HG03520 (cell line): ENCODE measurements around the gene GPA33.

ENCODE experiments used
- ATAC-seq: cut with Tn5 transposase; IDR thresholded peaks from one replicate; pipeline ENCODE4 v1.9.1; 2021; ENCODE audit warnings: mild to moderate bottlenecking, moderate library complexity; ENCODE audit not compliant: unreplicated experiment

The GPA33 gene

GRCh38 chr1:167118188-167118587, 28.0 kb upstream of the GPA33 start:
- no peak for ATAC-seq

- ATAC-seq: no peak
Measured at GRCh38 chr1:167117225-167117624, 27.0 kb upstream of the GPA33 start.

GRCh38 chr1:167116174-167116573, 26.0 kb upstream of the GPA33 start:
- no peak for ATAC-seq

- no peak for ATAC-seq
Measured at GRCh38 chr1:167115655-167116054, 25.5 kb upstream of the GPA33 start.

GRCh38 chr1:167114725-167115124, 24.5 kb upstream of the GPA33 start:
- no peak for ATAC-seq

- ATAC-seq: no peak
Measured at GRCh38 chr1:167111868-167112709, 21.9 kb upstream of the GPA33 start.

- no peak for ATAC-seq
Measured at GRCh38 chr1:167110586-167110985, 20.4 kb upstream of the GPA33 start.

- no peak for ATAC-seq
Measured at GRCh38 chr1:167109125-167109524, 18.9 kb upstream of the GPA33 start.

GRCh38 chr1:167107456-167107855, 17.3 kb upstream of the GPA33 start:
- no peak for ATAC-seq

- no peak for ATAC-seq
Measured at GRCh38 chr1:167106119-167106461, 15.9 kb upstream of the GPA33 start.

- no peak for ATAC-seq
Measured at GRCh38 chr1:167105271-167106118, 15.3 kb upstream of the GPA33 start.

- no peak for ATAC-seq
Measured at GRCh38 chr1:167104256-167104633, 14.1 kb upstream of the GPA33 start.

GRCh38 chr1:167102906-167103573, 12.9 kb upstream of the GPA33 start:
- ATAC-seq: no peak

GRCh38 chr1:167101754-167102153, 11.6 kb upstream of the GPA33 start:
- ATAC-seq: no peak

- no peak for ATAC-seq
Measured at GRCh38 chr1:167100730-167101129, 10.6 kb upstream of the GPA33 start.

GRCh38 chr1:167099851-167100250, 9.7 kb upstream of the GPA33 start:
- ATAC-seq: no peak

GRCh38 chr1:167095368-167095767, 5.2 kb upstream of the GPA33 start:
- no peak for ATAC-seq

- no peak for ATAC-seq
Measured at GRCh38 chr1:167094690-167095089, 4.5 kb upstream of the GPA33 start.

- ATAC-seq: no peak
Measured at GRCh38 chr1:167093846-167094516, 3.8 kb upstream of the GPA33 start, which contains the start of gene STYXL2. STYXL2 (plus strand) TSS chr1:167094075; CDS start chr1:167094850, 775 bp downstream.

- ATAC-seq: no peak
Measured at GRCh38 chr1:167092653-167093052, 2.5 kb upstream of the GPA33 start.

GRCh38 chr1:167089939-167090313, 251 bp downstream of the GPA33 start:
- no peak for ATAC-seq
